OCI-LY7 (cell line): Measurements from ENCODE around the gene UBQLNL. TPM values are rescaled to one million over a fixed set of nuclear protein-coding genes. Genes with fewer than 3 reads are reported as not detected.

Experiments used
- BruUV-seq: library from RNA; stranded (reverse); fragments of 400-500 nt; replicated peaks from 2 replicates; lab custom pipeline; 2021; lab: Mats Ljungman, UMichigan
- CTCF ChIA-PET: fragments of 300-600 bp; sonication (Branson Sonifier 250); formaldehyde crosslinking; loops from one replicate; lab custom pipeline; 2022; ENCODE audit warnings: antibody characterized with exemption; ENCODE audit not compliant: unreplicated experiment; lab: Charles Lee
- POLR2A ChIA-PET: fragments of 300-600 bp; sonication (Branson Sonifier 250); formaldehyde crosslinking; loops from one replicate; lab custom pipeline; 2022; ENCODE audit warnings: antibody characterized with exemption; lab: Charles Lee
- DNase-seq: peaks from one replicate; pipeline ENCODE4 v3.0.0-alpha.2; 2015; ENCODE audit warnings: low spot score
- H2AFZ ChIP-seq: fragments of 200-600 bp; sonication (generic), shearing (Covaris generic); 2 replicates; pipeline ENCODE4 v1.6.1; 2014; ENCODE audit warnings: mild to moderate bottlenecking, antibody characterized with exemption, low read length, moderate library complexity
- H3K27ac ChIP-seq: fragments of 200-600 bp; sonication (generic); 2 replicates; pipeline ENCODE4 v1.5.1; 2014; ENCODE audit warnings: mixed run types, low read depth, mild to moderate bottlenecking, moderate library complexity, low read length, inconsistent platforms; ENCODE audit not compliant: poor library complexity, severe bottlenecking
- H3K36me3 ChIP-seq: fragments of 200-600 bp; sonication (generic); 2 replicates; pipeline ENCODE4 v1.6.1; 2014; ENCODE audit warnings: mild to moderate bottlenecking, antibody characterized with exemption, low read length, moderate library complexity, mixed read lengths; ENCODE audit not compliant: insufficient read depth
- H3K4me1 ChIP-seq: fragments of 200-600 bp; sonication (generic); 2 replicates; pipeline ENCODE4 v1.5.1; 2014; ENCODE audit warnings: mild to moderate bottlenecking, low read length; ENCODE audit not compliant: insufficient read depth, poor library complexity, severe bottlenecking
- H3K4me2 ChIP-seq: fragments of 200-600 bp; sonication (generic); 2 replicates; pipeline ENCODE4 v1.6.1; 2014; ENCODE audit warnings: mild to moderate bottlenecking, low read length
- H3K4me3 ChIP-seq: fragments of 200-600 bp; sonication (generic); 2 replicates; pipeline ENCODE4 v1.5.1; 2014; ENCODE audit warnings: mild to moderate bottlenecking, low read depth, low read length; ENCODE audit not compliant: poor library complexity, severe bottlenecking
- H3K79me2 ChIP-seq: fragments of 200-600 bp; sonication (generic); 2 replicates; pipeline ENCODE4 v1.6.1; 2016; ENCODE audit warnings: low read depth, mild to moderate bottlenecking, low read length, moderate library complexity, mixed read lengths; ENCODE audit not compliant: insufficient read depth
- H3K9me2 ChIP-seq: fragments of 200-600 bp; sonication (generic); 2 replicates; pipeline ENCODE4 v1.6.1; 2016; ENCODE audit warnings: mild to moderate bottlenecking, low read length, mixed read lengths; ENCODE audit not compliant: insufficient read depth
- H3K9me3 ChIP-seq: fragments of 200-600 bp; sonication (generic); 2 replicates; pipeline ENCODE4 v1.6.1; 2014; ENCODE audit warnings: mild to moderate bottlenecking, mixed run types, low read length, mixed read lengths
- H4K20me1 ChIP-seq: fragments of 200-600 bp; sonication (generic); 2 replicates; pipeline ENCODE4 v1.6.1; 2014; ENCODE audit warnings: mild to moderate bottlenecking, antibody characterized with exemption, low read length, moderate library complexity, mixed read lengths; ENCODE audit not compliant: insufficient read depth
- EZH2phosphoT487 ChIP-seq: fragments of 200-600 bp; sonication (generic); IDR thresholded peaks from 2 replicates; pipeline ENCODE4 v1.6.1; 2018; ENCODE audit warnings: low read depth, borderline replicate concordance, mild to moderate bottlenecking, mixed run types, antibody characterized with exemption, low read length, moderate library complexity, mixed read lengths
- intact Hi-C: fragments of 100-400 bp; cut with micrococcal nuclease; formaldehyde crosslinking; loops from one replicate; pipeline ENCODE4 v1.10.0; 2022; ENCODE audit not compliant: unreplicated experiment
- total RNA-seq, 2 experiments: library from RNA; depleted of rRNA in 1 of 2; stranded (reverse); fragments of >200 nt in 1 of 2; shearing (Covaris generic) in 1 of 2; gene quantifications; 2 replicates each; pipeline ENCODE4 v1.2.3, GENCODE V29; 2014 to 2022
- TF ChIP-seq, protein P1 (sequence below): fragments of 200-600 bp; sonication (generic); conservative IDR thresholded peaks from 2 replicates; pipeline ENCODE4 v1.5.1; 2014; ENCODE audit warnings: mild to moderate bottlenecking, antibody characterized with exemption, low read length, moderate library complexity, mixed read lengths

Gene UBQLNL
- total RNA-seq, 2 experiments from 2014 or later, result 0.13 TPM; not detected in 1

DNA sequence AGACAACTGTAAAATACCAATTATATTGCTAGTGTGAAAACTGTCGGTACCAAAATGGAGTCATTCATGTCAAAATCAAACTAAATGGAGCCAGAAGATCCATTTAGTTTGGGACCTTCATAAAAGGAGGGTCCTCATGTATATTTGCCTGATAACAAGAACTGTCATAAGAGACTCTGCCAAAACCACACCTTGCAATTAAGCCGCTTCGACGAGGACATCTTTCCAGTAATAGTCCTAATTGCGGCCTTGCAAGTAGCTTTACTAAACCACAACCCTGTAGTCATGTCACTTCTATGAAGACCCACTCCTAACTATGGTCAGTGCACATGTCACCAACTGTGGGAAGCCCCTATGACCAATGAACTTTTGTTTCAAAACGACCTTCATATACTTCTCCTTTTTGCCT is 16.1 kb downstream of the UBQLNL start:
- ChIA-PET CTCF (no interaction called here), POLR2A (no interaction called here)
- H3K36me3 ChIP-seq, result no peaks in the 10 kb centered on the region
- no peak for TF ChIP-seq EZH2phosphoT487
- TF ChIP-seq, protein P1, sequence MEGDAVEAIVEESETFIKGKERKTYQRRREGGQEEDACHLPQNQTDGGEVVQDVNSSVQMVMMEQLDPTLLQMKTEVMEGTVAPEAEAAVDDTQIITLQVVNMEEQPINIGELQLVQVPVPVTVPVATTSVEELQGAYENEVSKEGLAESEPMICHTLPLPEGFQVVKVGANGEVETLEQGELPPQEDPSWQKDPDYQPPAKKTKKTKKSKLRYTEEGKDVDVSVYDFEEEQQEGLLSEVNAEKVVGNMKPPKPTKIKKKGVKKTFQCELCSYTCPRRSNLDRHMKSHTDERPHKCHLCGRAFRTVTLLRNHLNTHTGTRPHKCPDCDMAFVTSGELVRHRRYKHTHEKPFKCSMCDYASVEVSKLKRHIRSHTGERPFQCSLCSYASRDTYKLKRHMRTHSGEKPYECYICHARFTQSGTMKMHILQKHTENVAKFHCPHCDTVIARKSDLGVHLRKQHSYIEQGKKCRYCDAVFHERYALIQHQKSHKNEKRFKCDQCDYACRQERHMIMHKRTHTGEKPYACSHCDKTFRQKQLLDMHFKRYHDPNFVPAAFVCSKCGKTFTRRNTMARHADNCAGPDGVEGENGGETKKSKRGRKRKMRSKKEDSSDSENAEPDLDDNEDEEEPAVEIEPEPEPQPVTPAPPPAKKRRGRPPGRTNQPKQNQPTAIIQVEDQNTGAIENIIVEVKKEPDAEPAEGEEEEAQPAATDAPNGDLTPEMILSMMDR, result no peak
- H4K20me1 ChIP-seq, result no peaks in the 10 kb centered on the region
- no peaks in the 10 kb centered on the region for H3K9me3 ChIP-seq
- H3K27ac ChIP-seq, result no peak overlapping the region
- no peak overlapping the region for H3K4me3 ChIP-seq
- no peaks in the 10 kb centered on the region for H3K9me2 ChIP-seq
- no TSS peak for BruUV-seq
- intact Hi-C loops, result no loop called here
- H2AFZ ChIP-seq, result no peak overlapping the region
- no peaks in the 10 kb centered on the region for H3K79me2 ChIP-seq
- H3K4me1 ChIP-seq, result no peaks in the 10 kb centered on the region
- no peak overlapping the region for H3K4me2 ChIP-seq
- DNase-seq, result no peak

DNA sequence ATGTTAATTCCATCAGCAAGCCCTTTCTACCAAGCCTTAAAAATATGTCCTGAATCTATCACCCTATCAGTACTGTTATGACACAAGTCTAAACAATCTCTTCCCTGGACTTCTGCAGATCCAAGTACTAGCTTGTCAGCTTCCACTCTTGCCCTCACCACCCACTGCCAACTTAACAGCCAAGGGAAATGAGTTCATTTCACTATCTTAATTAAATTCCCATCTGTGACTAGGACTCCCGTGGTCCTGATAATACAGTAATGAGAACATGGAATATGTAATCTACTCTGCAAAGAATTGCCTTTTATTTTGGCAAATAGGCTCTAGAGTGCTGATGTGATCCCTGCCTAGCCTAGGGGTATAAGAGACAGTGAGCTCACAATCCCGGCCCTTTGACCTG is 16.8 kb downstream of the UBQLNL start:
- H3K4me2 ChIP-seq, result no peak overlapping the region
- H2AFZ ChIP-seq, result no peak overlapping the region
- no TSS peak for BruUV-seq
- H3K36me3 ChIP-seq, result no peaks in the 10 kb centered on the region
- no peak overlapping the region for H3K4me3 ChIP-seq
- TF ChIP-seq EZH2phosphoT487, result no peak
- TF ChIP-seq, protein P1, result no peak
- H3K27ac ChIP-seq, result no peak overlapping the region
- no peaks in the 10 kb centered on the region for H3K9me2 ChIP-seq
- intact Hi-C loops, result no loop called here
- H4K20me1 ChIP-seq, result no peaks in the 10 kb centered on the region
- POLR2A ChIA-PET, result no interaction called here
- no peaks in the 10 kb centered on the region for H3K9me3 ChIP-seq
- no peak for DNase-seq
- H3K79me2 ChIP-seq, result no peaks in the 10 kb centered on the region
- CTCF ChIA-PET, result no interaction called here
- H3K4me1 ChIP-seq, result no peaks in the 10 kb centered on the region

DNA sequence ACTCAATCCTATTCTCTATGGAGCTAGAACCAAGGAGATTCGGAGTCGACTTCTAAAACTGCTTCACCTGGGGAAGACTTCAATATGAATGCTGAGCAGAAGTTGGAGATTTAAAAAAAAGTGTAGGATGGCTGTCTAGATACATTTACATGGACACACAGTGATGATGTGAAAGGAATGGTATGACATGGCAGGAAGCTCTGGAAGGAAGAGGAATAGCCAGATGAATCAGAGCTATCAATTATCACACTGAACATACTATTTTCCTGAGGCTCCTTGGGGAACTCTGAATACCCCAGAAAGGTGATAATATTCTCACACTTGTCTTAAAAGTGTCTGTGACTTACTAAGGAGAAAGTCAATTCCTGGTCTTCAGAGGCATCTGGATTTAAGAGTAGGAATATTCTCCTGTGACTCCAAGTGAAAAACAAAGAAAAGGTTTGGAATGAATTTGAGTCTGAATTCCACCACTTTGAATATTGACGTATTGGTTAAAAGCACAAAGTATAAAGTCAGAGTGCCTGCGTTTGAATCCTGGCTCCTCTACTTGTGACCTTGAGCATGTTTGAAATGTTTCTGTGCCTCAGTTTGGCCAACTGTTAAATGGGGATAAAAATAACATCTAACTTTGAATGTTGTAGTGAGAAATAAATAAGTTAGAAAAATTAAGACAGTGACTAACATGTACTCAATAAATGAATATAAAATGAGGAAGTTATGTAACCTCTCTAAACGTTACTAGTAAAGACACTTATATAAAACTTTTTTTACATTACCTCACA is 26.7 kb downstream of the UBQLNL start:
- Histone ChIP-seq H3K27ac (no peak overlapping the region), H3K36me3 (no peaks in the 10 kb centered on the region), H3K9me2 (no peaks in the 10 kb centered on the region), H3K79me2 (no peaks in the 10 kb centered on the region), H4K20me1 (no peaks in the 10 kb centered on the region), H3K4me3 (no peak overlapping the region), H3K4me2 (no peak overlapping the region), H3K4me1 (no peaks in the 10 kb centered on the region), H2AFZ (no peak overlapping the region), H3K9me3 (no peaks in the 10 kb centered on the region)
- CTCF ChIA-PET, result no interaction called here
- intact Hi-C loops, result no loop called here
- no TSS peak for BruUV-seq
- DNase-seq, result no peak
- TF ChIP-seq, protein P1, result no peak
- TF ChIP-seq EZH2phosphoT487, result no peak
- POLR2A ChIA-PET, result no interaction called here
